OCI-LY7 (cell line): ENCODE data around the gene RBMY1B. TPM values are rescaled to one million over a fixed set of nuclear protein-coding genes. Genes with fewer than 3 reads are reported as not detected.

ENCODE experiments used
- total RNA-seq, 2 experiments: library from RNA; depleted of rRNA in 1 of 2; stranded (reverse); fragments of >200 nt in 1 of 2; shearing (Covaris generic) in 1 of 2; gene quantifications; 2 replicates each; pipeline ENCODE4 v1.2.3, GENCODE V29; 2014 to 2022

The RBMY1B gene
- total RNA-seq, 2 experiments from 2014 or later: not detected

Other genes with a start within 250 kb of the RBMY1B start
- gene RBMY1A1, start 23.5 kb downstream of the RBMY1B start, total RNA-seq (2014; rRNA removed; shearing (Covaris generic)): not detected in 2 replicates
- not detected in 2 replicates for gene RBMY1A1, start 23.5 kb downstream of the RBMY1B start, total RNA-seq (2022)